Caco-2 (cell line): ENCODE data around the gene TRAK1. TPM values are rescaled to one million over a fixed set of nuclear protein-coding genes. Genes with fewer than 3 reads are reported as not detected.
A peak's percentile ranks its signal among the peaks of the same experiment; 100 is the strongest.

Source experiments
- BruUV-seq: library from RNA; stranded (reverse); fragments of 400-500 nt; replicated peaks from 2 replicates; lab custom pipeline; 2021; lab: Mats Ljungman, UMichigan
- CTCF ChIA-PET: fragments of 300-600 bp; sonication (Branson Sonifier 250); formaldehyde crosslinking; loops from one replicate; lab custom pipeline; 2022; ENCODE audit warnings: antibody characterized with exemption; lab: Charles Lee
- POLR2A ChIA-PET: fragments of 300-600 bp; sonication (Branson Sonifier 250); formaldehyde crosslinking; loops from one replicate; lab custom pipeline; 2022; ENCODE audit warnings: antibody characterized with exemption; lab: Charles Lee
- DNase-seq, 2 experiments: peaks; one replicate each; pipeline versions ENCODE4 v3.0.0 to v3.0.0-alpha.2; 2020 to 2022
- H3K27me3 ChIP-seq: replicated peaks from 2 replicates; pipeline ENCODE4 v1.6.0; 2011; ENCODE audit warnings: low read length; ENCODE audit not compliant: control insufficient read depth, insufficient read depth
- H3K36me3 ChIP-seq: 2 replicates; pipeline ENCODE4 v1.5.1; 2011; ENCODE audit warnings: low read length; ENCODE audit not compliant: control insufficient read depth, insufficient read depth
- H3K4me1 ChIP-seq: fragments of 250-450 bp; sonication (Bioruptor Pico); 2 replicates; pipeline ENCODE4 v1.5.1; 2020; ENCODE audit warnings: mild to moderate bottlenecking
- H3K4me3 ChIP-seq: 2 replicates; pipeline ENCODE4 v1.5.1; 2011; ENCODE audit warnings: low read depth, mild to moderate bottlenecking, control low read depth, low read length
- H3K9me3 ChIP-seq: fragments of 250-450 bp; sonication (Bioruptor Pico); 2 replicates; pipeline ENCODE4 v1.5.1; 2020; ENCODE audit warnings: mild to moderate bottlenecking, moderate library complexity
- H3K27ac Mint-ChIP-seq: one replicate; pipeline ENCODE4 v1.8.0; 2022; ENCODE audit warnings: mixed read lengths; ENCODE audit not compliant: unreplicated experiment
- H3K27me3 Mint-ChIP-seq: one replicate; pipeline ENCODE4 v1.8.0; 2022; ENCODE audit warnings: mixed read lengths; ENCODE audit not compliant: insufficient read depth, unreplicated experiment
- H3K36me3 Mint-ChIP-seq: one replicate; pipeline ENCODE4 v1.8.0; 2022; ENCODE audit warnings: mild to moderate bottlenecking, mixed read lengths; ENCODE audit not compliant: insufficient read depth, unreplicated experiment
- H3K4me1 Mint-ChIP-seq: one replicate; pipeline ENCODE4 v1.8.0; 2022; ENCODE audit warnings: low read depth, mixed read lengths; ENCODE audit not compliant: unreplicated experiment
- H3K4me3 Mint-ChIP-seq: one replicate; pipeline ENCODE4 v1.8.0; 2022; ENCODE audit warnings: mild to moderate bottlenecking, moderate library complexity, mixed read lengths; ENCODE audit not compliant: unreplicated experiment
- H3K9me3 Mint-ChIP-seq: one replicate; pipeline ENCODE4 v1.8.0; 2022; ENCODE audit warnings: mixed read lengths; ENCODE audit not compliant: unreplicated experiment
- intact Hi-C: fragments of 100-400 bp; cut with micrococcal nuclease; formaldehyde crosslinking; loops from one replicate; pipeline ENCODE4 v1.10.0; 2022; ENCODE audit not compliant: unreplicated experiment
- total RNA-seq: library from RNA; stranded (reverse); gene quantifications from 2 replicates; pipeline ENCODE4 v1.2.3, GENCODE V29; 2022
- TF ChIP-seq, protein P1 (sequence below), 2 experiments: fragments of 200-600 bp in 1 of 2; IDR thresholded peaks; 1 replicate in 1 of 2; 2 replicates in 1 of 2; pipeline versions ENCODE4 v1.5.1 to v1.8.0; 2011 to 2022; ENCODE audit warnings: antibody characterized with exemption in 1 of 2, control low read depth in 1 of 2, inconsistent platforms in 1 of 2, low read depth in 1 of 2, low read length in 1 of 2, mild to moderate bottlenecking in 1 of 2, moderate library complexity in 1 of 2; ENCODE audit not compliant: insufficient read depth in 1 of 2, severe bottlenecking in 1 of 2, unreplicated experiment in 1 of 2

The TRAK1 gene
- total RNA-seq, 1 experiment from 2014 or later = 33.3 TPM

DNA sequence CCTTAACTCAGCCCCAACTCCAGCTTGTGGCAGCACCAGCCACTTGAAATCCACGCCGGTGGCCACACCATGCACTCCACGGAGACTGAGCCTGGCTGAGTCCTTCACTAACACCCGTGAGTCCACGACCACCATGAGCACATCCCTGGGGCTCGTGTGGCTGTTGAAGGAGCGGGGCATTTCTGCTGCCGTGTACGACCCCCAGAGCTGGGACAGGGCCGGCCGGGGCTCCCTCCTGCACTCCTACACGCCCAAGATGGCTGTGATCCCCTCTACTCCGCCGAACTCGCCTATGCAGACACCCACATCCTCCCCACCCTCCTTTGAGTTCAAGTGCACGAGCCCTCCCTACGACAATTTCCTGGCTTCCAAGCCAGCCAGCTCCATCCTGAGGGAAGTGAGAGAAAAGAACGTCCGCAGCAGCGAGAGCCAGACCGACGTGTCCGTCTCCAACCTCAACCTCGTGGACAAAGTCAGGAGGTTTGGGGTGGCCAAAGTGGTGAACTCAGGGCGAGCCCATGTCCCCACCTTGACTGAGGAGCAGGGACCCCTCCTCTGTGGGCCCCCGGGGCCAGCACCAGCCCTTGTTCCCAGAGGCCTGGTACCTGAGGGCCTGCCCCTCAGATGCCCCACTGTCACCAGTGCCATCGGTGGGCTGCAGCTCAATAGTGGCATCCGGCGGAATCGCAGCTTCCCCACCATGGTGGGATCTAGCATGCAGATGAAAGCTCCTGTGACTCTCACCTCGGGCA is 132.0 kb downstream of the TRAK1 start:
- H3K4me3 ChIP-seq = no peak overlapping the region
- no TSS peak for BruUV-seq
- H3K36me3 Mint-ChIP-seq = peaks cover 37% of the 10 kb centered on the region
- no peaks in the 10 kb centered on the region for H3K9me3 Mint-ChIP-seq
- H3K36me3 ChIP-seq = peaks cover 2% of the 10 kb centered on the region; the same call in 1 of the 2 replicates
- H3K27ac Mint-ChIP-seq = no peak overlapping the region
- no peak for DNase-seq
- TF ChIP-seq, protein P1, sequence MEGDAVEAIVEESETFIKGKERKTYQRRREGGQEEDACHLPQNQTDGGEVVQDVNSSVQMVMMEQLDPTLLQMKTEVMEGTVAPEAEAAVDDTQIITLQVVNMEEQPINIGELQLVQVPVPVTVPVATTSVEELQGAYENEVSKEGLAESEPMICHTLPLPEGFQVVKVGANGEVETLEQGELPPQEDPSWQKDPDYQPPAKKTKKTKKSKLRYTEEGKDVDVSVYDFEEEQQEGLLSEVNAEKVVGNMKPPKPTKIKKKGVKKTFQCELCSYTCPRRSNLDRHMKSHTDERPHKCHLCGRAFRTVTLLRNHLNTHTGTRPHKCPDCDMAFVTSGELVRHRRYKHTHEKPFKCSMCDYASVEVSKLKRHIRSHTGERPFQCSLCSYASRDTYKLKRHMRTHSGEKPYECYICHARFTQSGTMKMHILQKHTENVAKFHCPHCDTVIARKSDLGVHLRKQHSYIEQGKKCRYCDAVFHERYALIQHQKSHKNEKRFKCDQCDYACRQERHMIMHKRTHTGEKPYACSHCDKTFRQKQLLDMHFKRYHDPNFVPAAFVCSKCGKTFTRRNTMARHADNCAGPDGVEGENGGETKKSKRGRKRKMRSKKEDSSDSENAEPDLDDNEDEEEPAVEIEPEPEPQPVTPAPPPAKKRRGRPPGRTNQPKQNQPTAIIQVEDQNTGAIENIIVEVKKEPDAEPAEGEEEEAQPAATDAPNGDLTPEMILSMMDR (IDR thresholded peaks at IDR 0.05; ENCODE audit: insufficient read depth in 1 of 2, low read depth in 1 of 2, low read length in 1 of 2, severe bottlenecking in 1 of 2, unreplicated experiment in 1 of 2) = no peak
- CTCF ChIA-PET = interaction anchor here (0.6 kb wide), 2 partner anchors 50 to 172 kb away, joined by 3 read pairs; no protein-coding TSS in a partner anchor
- H3K27me3 Mint-ChIP-seq = no peaks in the 10 kb centered on the region
- no peaks in the 10 kb centered on the region for H3K4me1 ChIP-seq
- intact Hi-C loops = no loop called here
- no peaks in the 10 kb centered on the region for H3K4me1 Mint-ChIP-seq
- no peak overlapping the region for H3K4me3 Mint-ChIP-seq
- POLR2A ChIA-PET = no interaction called here
- no peaks in the 10 kb centered on the region for H3K27me3 ChIP-seq
- no peaks in the 10 kb centered on the region for H3K9me3 ChIP-seq

DNA sequence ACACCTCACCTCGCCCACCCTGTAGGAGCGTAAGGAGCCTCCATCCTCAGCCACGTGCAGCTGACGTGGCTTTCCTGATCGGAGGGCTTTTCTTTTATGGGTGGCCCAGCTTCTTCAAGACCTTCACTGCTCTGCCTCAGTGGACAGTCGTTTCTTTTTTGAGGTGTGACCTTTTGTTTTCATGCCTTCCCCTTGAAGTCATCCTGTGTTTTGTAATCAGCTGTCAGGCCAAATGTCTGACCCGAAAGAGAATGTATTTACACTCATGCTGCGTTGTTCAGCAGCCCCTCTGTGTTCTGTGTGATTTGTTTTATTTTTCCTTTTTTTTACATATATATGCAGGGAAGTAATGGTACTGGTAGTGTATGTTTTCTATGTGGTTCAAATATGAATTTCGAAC is 133.0 kb downstream of the TRAK1 start:
- H3K4me1 Mint-ChIP-seq = no peaks in the 10 kb centered on the region
- intact Hi-C loops = no loop called here
- Histone ChIP-seq H3K4me1 (no peaks in the 10 kb centered on the region), H3K36me3 (peaks cover 2% of the 10 kb centered on the region; the same call in 1 of the 2 replicates), H3K27me3 (no peaks in the 10 kb centered on the region), H3K4me3 (no peak overlapping the region), H3K9me3 (no peaks in the 10 kb centered on the region)
- no peak overlapping the region for H3K4me3 Mint-ChIP-seq
- ChIA-PET CTCF (no interaction called here), POLR2A (no interaction called here)
- DNase-seq = no peak
- H3K9me3 Mint-ChIP-seq = no peaks in the 10 kb centered on the region
- peaks cover 37% of the 10 kb centered on the region for H3K36me3 Mint-ChIP-seq
- no peaks in the 10 kb centered on the region for H3K27me3 Mint-ChIP-seq
- TF ChIP-seq, protein P1 (IDR thresholded peaks at IDR 0.05; ENCODE audit: insufficient read depth in 1 of 2, low read depth in 1 of 2, low read length in 1 of 2, severe bottlenecking in 1 of 2, unreplicated experiment in 1 of 2) = no peak
- H3K27ac Mint-ChIP-seq = no peak overlapping the region
- BruUV-seq = no TSS peak

DNA sequence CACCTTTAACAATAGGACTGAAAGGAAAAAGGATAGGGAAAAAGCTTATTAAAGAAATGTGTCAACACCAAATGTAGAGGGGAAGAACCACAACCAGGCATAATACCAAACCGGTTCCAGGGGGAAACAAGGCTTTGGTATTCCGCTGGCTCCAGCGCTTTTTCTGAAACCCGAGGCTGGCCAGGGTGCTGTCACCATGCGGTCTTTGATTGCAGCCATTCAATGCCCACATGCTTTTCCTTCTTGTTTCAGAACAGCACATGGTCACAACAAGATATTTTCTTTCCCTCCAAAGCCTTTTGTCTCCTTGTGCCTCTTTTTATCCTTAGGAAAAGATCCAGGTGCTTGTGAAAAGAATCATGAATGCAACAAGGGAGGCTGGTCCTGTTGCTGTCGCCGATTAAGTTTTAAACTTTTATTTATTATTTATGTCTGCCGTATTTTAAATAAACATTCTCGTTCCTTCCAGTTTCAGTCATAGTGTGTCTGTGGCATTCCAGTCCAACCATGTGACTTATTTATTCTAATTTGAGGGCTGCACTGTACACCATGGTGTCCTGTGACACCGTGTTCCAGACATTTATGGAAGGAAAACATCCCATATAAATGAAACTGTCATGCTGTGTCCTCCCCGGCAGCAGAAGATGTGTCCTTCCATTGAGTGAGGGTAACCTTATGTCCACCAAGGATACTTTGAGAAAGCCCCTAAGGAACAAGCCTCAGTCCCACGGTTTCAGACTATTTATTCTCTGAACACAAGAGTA is 133.7 kb downstream of the TRAK1 start:
- BruUV-seq = TSS peak; percentile 25
- Mint-ChIP-seq H3K4me1 (no peaks in the 10 kb centered on the region), H3K27ac (no peak overlapping the region), H3K36me3 (peaks cover 37% of the 10 kb centered on the region), H3K27me3 (no peaks in the 10 kb centered on the region), H3K4me3 (no peak overlapping the region), H3K9me3 (no peaks in the 10 kb centered on the region)
- CTCF ChIA-PET = no interaction called here
- Histone ChIP-seq H3K27me3 (no peaks in the 10 kb centered on the region), H3K9me3 (no peaks in the 10 kb centered on the region), H3K36me3 (peaks cover 2% of the 10 kb centered on the region; the same call in 1 of the 2 replicates), H3K4me1 (peaks cover 4% of the 10 kb centered on the region; the same call in 1 of the 2 replicates), H3K4me3 (no peak overlapping the region)
- intact Hi-C loops = no loop called here
- DNase-seq = no peak
- POLR2A ChIA-PET = no interaction called here
- TF ChIP-seq, protein P1 (IDR thresholded peaks at IDR 0.05; ENCODE audit: insufficient read depth in 1 of 2, low read depth in 1 of 2, low read length in 1 of 2, severe bottlenecking in 1 of 2, unreplicated experiment in 1 of 2) = no peak
